ENCODE measurements around the gene TRPV6. TPM values are rescaled to one million over a fixed set of nuclear protein-coding genes. Genes with fewer than 3 reads are reported as not detected.

The TRPV6 gene
- total and polyA plus RNA-seq, 8 donors: 36.1 to 308 (median 56.5) TPM

GRCh38 chr7:142898377-142899170 is 13.0 kb upstream of the TRPV6 start:
- no peak overlapping the region for H3K27ac ChIP-seq
- peaks cover 0 to 4% (median 0%) of the 10 kb centered on the region in 3 donors for H3K4me1 ChIP-seq
- FAIRE-seq (no peak), DNase-seq (peak in 2 of 6 donors; percentile 29 to 37), ATAC-seq (peak; percentile 34 to 90 (median 70))
- H3K27me3 ChIP-seq: no peaks in the 10 kb centered on the region
- no peaks in the 10 kb centered on the region for H3K36me3 ChIP-seq
- TF ChIP-seq, protein P1, sequence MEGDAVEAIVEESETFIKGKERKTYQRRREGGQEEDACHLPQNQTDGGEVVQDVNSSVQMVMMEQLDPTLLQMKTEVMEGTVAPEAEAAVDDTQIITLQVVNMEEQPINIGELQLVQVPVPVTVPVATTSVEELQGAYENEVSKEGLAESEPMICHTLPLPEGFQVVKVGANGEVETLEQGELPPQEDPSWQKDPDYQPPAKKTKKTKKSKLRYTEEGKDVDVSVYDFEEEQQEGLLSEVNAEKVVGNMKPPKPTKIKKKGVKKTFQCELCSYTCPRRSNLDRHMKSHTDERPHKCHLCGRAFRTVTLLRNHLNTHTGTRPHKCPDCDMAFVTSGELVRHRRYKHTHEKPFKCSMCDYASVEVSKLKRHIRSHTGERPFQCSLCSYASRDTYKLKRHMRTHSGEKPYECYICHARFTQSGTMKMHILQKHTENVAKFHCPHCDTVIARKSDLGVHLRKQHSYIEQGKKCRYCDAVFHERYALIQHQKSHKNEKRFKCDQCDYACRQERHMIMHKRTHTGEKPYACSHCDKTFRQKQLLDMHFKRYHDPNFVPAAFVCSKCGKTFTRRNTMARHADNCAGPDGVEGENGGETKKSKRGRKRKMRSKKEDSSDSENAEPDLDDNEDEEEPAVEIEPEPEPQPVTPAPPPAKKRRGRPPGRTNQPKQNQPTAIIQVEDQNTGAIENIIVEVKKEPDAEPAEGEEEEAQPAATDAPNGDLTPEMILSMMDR (IDR thresholded peaks at IDR 0.05): no peak
- H3K4me3 ChIP-seq: no peak overlapping the region
- intact Hi-C loops (cut with DNase I): no loop called here
- H3K9me3 ChIP-seq: no peaks in the 10 kb centered on the region
- WGBS, 2 donors: 56 to 57% methylated on average over 2 to 3 of the region's 3 CpGs

- FAIRE-seq: no peak
- peaks cover 0 to 4% (median 0%) of the 10 kb centered on the region in 3 donors for H3K4me1 ChIP-seq
- no peak for DNase-seq
- H3K9me3 ChIP-seq: no peaks in the 10 kb centered on the region
- WGBS, 2 donors: 84 to 89% methylated on average over 7 of the region's 7 CpGs
- intact Hi-C loops (cut with DNase I): no loop called here
- H3K36me3 ChIP-seq: no peaks in the 10 kb centered on the region
- no peak overlapping the region for H3K27ac ChIP-seq
- H3K27me3 ChIP-seq: no peaks in the 10 kb centered on the region
- no peak for ATAC-seq
- TF ChIP-seq, protein P1 (IDR thresholded peaks at IDR 0.05): no peak
- no peak overlapping the region for H3K4me3 ChIP-seq
Observed at GRCh38 chr7:142897691-142898090, 12.1 kb upstream of the TRPV6 start.

DNA sequence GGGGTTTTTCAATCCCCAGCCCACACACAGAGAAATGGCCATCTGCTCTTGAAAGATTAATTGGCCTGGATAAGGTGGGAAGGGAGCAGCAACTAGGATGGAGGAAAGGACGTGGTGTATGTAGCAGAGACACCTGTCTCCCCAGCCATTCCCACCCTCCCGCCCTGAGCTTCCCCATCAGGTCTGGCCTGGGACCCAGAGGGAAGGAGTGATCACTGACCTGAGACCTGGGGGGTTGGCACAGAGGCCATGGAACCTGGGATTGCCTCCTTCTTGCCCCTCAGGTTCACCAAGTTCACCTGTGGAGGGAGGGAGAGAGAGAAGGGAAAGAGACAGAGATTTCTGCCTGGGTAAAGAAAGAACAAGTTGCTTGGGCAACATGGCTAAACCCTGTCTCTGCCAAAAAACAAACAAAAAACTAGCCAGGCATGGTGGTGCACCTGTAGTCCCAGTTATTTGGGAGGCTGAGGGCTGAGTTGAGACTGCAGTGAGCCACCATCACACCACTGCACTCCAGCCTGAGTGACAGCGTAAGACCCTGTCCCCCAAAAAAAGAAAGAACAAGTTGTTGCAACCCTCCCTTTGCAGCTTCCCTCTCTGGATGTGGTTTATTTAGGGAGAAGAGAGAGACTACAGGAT is 11.3 kb upstream of the TRPV6 start:
- WGBS, 2 donors: 75 to 97% methylated on average over 3 of the region's 3 CpGs
- DNase-seq (no peak), ATAC-seq (no peak), FAIRE-seq (no peak)
- TF ChIP-seq, protein P1 (IDR thresholded peaks at IDR 0.05): no peak
- Histone ChIP-seq H3K9me3 (no peaks in the 10 kb centered on the region), H3K4me1 (peaks cover 0 to 4% (median 0%) of the 10 kb centered on the region in 3 donors), H3K27ac (no peak overlapping the region), H3K4me3 (no peak overlapping the region), H3K36me3 (no peaks in the 10 kb centered on the region), H3K27me3 (no peaks in the 10 kb centered on the region)
- intact Hi-C loops (cut with DNase I): no loop called here

- no peak for DNase-seq
- TF ChIP-seq, protein P1 (IDR thresholded peaks at IDR 0.05): no peak
- intact Hi-C loops (cut with DNase I): no loop called here
- H3K27ac ChIP-seq: no peak overlapping the region
- no peaks in the 10 kb centered on the region for H3K9me3 ChIP-seq
- no peak overlapping the region for H3K4me3 ChIP-seq
- peaks cover 0 to 4% (median 0%) of the 10 kb centered on the region in 3 donors for H3K4me1 ChIP-seq
- no peaks in the 10 kb centered on the region for H3K36me3 ChIP-seq
- WGBS, 2 donors: 93 to 96% methylated on average over 3 of the region's 3 CpGs
- FAIRE-seq: no peak
- ATAC-seq: no peak
- no peaks in the 10 kb centered on the region for H3K27me3 ChIP-seq
Observed at GRCh38 chr7:142896151-142896550, 10.6 kb upstream of the TRPV6 start.
